HG02981 (cell line): Measurements from ENCODE around the gene ZKSCAN7.
A peak's percentile ranks its signal among the peaks of the same experiment; 100 is the strongest.
"Not testable (repeated sequence)": the region's sequence is repeated elsewhere in the genome, so short reads cannot be mapped to it uniquely, and the experiment has no call there.

ENCODE experiments used
- ATAC-seq: cut with Tn5 transposase; IDR thresholded peaks from one replicate; pipeline ENCODE4 v1.9.1; 2021; ENCODE audit warnings: mild to moderate bottlenecking, moderate library complexity; ENCODE audit not compliant: unreplicated experiment

The ZKSCAN7 gene

GRCh38 chr3:44576613-44577012, 21.6 kb downstream of the ZKSCAN7 start:
- ATAC-seq = no peak

- ATAC-seq = not testable (repeated sequence)
Measured at GRCh38 chr3:44577354-44577952, 22.5 kb downstream of the ZKSCAN7 start.

- ATAC-seq = not testable (repeated sequence)
Measured at GRCh38 chr3:44578316-44578715, 23.3 kb downstream of the ZKSCAN7 start.

- not testable (repeated sequence) for ATAC-seq
Measured at GRCh38 chr3:44578924-44579515, 24.0 kb downstream of the ZKSCAN7 start.

GRCh38 chr3:44579749-44580148, 24.8 kb downstream of the ZKSCAN7 start:
- not testable (repeated sequence) for ATAC-seq

GRCh38 chr3:44580971-44581370, 26.0 kb downstream of the ZKSCAN7 start:
- ATAC-seq = not testable (repeated sequence)

DNA sequence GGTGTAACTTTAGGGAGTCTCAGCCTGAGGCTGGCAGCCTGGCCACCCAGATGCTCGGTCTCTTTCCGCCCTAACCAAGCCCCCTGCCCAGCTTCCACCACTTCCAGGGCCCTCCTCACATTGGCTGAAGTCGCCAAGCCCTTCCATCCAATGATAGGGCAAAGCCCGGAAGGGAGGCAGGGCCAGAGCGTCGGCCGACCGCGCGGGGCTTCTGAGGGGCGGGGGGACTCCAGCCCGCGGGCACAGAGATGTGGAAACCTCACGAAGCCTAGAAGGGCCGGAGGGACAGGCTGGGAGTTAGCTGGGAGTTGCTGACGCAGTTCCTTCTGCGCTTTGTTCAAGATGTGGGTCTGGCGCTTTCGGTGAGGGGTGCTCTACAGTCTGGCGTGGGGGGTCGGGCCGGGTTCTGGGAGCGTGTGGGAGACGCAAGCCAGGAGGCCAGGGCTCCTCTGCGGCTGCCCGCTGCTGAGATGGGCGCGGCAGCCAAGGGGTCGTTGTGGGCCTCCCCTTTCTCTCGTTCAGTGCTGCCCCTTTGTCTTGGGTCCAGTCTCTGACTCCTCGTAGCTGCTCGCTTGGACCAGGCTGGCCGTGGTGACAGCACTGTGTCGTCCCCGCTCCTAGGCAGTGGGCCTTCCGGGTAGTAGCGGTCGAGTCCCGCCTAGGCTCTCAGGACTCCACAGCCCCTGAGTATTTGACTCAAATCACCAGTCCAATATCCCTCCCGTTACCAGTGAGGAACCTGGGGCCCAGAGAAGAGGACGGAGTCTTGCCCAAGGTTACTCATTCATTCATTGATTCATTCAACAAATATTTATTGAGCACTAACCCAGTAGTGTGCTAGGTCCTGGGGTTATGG, 29.9 kb downstream of the ZKSCAN7 start, which contains the start of gene ZNF660:
TSS of gene ZNF660 (plus strand) at position 319 of the 856 bp plus-strand sequence. CDS start 9,230 bp downstream, outside the sequence.
- ATAC-seq = peak; percentile 79

DNA sequence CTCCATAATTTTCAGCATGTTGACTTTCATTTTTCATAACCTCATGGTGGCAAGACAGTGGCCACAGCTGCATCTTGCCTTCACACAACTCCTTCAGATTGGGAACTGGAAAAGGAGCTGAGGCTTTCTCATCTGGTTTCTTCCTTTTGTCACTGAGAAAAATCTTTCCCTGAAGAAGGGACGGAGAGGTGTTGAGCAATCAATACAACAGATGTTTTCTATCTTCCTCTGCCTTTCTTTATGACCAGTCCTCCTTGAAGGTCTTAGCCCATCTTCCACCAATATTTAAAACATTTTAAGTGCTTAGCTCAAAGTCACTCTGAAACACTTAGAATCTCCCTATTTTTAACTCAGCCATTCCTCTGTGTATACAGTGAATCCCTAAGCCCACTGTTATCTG, 41.6 kb downstream of the ZKSCAN7 start:
- ATAC-seq = no peak

GRCh38 chr3:44601749-44602148, 46.8 kb downstream of the ZKSCAN7 start:
- no peak for ATAC-seq

- no peak for ATAC-seq
Measured at GRCh38 chr3:44612678-44613077, 57.7 kb downstream of the ZKSCAN7 start.
